Stimulated activated memory B cell treated with anti-CD40 and anti-IgM and Interleukin-4, amounts not matched to agents 10 μg/mL and 1 μg/mL and 100 μg/mL, for 72 hours (primary cell): ENCODE data around the gene FNIP2.
"Not testable (repeated sequence)": the region's sequence is repeated elsewhere in the genome, so short reads cannot be mapped to it uniquely, and the experiment has no call there.

Source experiments
- ATAC-seq: fragments of 150-1000 bp; cut with Tn5 transposase; 2 replicates; pipeline ENCODE4 v1.10.0; 2021
- H3K27ac Mint-ChIP-seq: one replicate; pipeline ENCODE4 v1.8.0; 2022; ENCODE audit warnings: mild to moderate bottlenecking, mixed read lengths
- H3K27me3 Mint-ChIP-seq: one replicate; pipeline ENCODE4 v1.8.0; 2022; ENCODE audit warnings: mixed read lengths
- H3K36me3 Mint-ChIP-seq: one replicate; pipeline ENCODE4 v1.8.0; 2022; ENCODE audit warnings: mixed read lengths
- H3K4me1 Mint-ChIP-seq: one replicate; pipeline ENCODE4 v1.8.0; 2022; ENCODE audit warnings: mixed read lengths
- H3K4me3 Mint-ChIP-seq: one replicate; pipeline ENCODE4 v1.8.0; 2022; ENCODE audit warnings: mild to moderate bottlenecking, moderate library complexity, mixed read lengths
- H3K9me3 Mint-ChIP-seq: one replicate; pipeline ENCODE4 v1.8.0; 2022; ENCODE audit warnings: mixed read lengths

FNIP2 gene

DNA sequence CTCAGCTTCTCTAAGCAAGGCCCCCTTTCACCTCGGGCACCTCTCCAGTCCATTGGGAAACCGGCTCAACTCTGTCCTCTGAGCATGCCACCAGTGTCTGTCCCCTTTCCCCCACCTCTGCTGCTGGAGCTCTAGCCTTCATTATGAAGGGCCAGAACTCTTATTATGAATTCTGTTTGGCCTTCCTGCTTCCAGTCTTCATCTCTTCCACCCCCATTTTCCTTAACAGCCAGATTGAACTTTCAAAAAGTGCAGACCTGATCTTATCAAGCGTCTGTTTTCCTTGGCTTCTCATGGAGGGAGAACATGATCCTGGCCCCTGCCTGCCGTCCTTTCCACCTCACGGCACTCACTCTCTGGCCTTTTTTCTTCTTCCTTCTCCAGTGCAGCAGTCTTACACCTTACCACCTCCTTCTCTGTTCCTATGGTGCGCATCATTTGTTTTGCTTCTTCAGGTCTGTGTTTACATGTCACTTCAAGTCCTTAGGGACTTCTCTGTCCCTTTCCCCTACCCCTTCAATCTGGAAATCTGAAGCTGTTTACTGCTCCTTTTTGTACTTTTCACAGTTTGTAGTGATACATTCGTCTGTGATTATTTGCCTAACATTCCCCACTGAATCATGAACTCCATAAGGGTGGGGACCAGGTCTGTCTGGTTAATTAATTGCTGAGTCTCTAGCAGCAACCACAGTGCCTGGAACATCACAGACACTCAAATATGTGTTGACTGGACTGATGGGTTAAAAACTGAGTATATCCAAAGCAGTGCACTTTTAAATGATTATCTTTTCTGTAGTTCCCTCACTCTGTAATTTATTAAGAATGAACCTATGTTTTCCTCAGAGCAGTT lies 55.8 kb downstream of the FNIP2 start:
- H3K36me3 Mint-ChIP-seq: no peaks in the 10 kb centered on the region
- no peak overlapping the region for H3K4me3 Mint-ChIP-seq
- no peak for ATAC-seq
- no peaks in the 10 kb centered on the region for H3K4me1 Mint-ChIP-seq
- peaks cover 70% of the 10 kb centered on the region for H3K27me3 Mint-ChIP-seq
- no peak overlapping the region for H3K27ac Mint-ChIP-seq
- no peaks in the 10 kb centered on the region for H3K9me3 Mint-ChIP-seq

DNA sequence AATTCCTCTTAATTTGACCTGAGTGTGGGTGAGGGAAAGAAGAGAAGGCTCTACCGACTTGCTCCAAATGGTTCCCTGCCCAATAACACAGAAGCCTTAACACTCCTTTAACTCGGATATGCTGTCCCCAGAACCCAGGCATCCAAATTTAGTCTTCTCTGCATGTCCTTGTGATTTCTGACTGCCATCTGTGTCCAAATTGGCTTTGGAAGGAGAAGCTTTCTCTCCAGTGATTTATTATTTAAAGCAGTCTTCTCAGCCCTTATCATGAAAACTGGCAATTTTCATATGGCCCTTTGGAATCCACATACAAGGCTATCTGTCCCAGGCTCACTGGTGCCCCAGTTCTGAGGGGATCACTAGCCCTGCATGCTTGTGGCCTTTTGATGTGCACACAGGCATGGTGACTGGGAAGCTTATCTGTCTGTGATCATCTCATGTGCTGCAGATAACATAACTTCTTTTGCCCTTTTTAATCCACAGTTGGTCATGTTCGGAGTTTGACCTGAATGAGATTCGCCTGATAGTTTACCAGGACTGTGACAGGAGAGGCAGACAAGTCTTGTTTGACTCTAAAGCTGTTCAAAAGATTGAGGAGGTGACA lies 56.7 kb downstream of the FNIP2 start:
- H3K4me3 Mint-ChIP-seq: no peak overlapping the region
- H3K27ac Mint-ChIP-seq: no peak overlapping the region
- no peaks in the 10 kb centered on the region for H3K36me3 Mint-ChIP-seq
- peaks cover 70% of the 10 kb centered on the region for H3K27me3 Mint-ChIP-seq
- no peaks in the 10 kb centered on the region for H3K4me1 Mint-ChIP-seq
- H3K9me3 Mint-ChIP-seq: no peaks in the 10 kb centered on the region
- ATAC-seq: no peak

- no peak for ATAC-seq
- no peak overlapping the region for H3K4me3 Mint-ChIP-seq
- H3K27me3 Mint-ChIP-seq: peaks cover 70% of the 10 kb centered on the region
- H3K36me3 Mint-ChIP-seq: no peaks in the 10 kb centered on the region
- H3K9me3 Mint-ChIP-seq: no peaks in the 10 kb centered on the region
- H3K4me1 Mint-ChIP-seq: no peaks in the 10 kb centered on the region
- H3K27ac Mint-ChIP-seq: no peak overlapping the region
These were observed 57.2 kb downstream of the FNIP2 start for GRCh38 chr4:158826057-158826456.

DNA sequence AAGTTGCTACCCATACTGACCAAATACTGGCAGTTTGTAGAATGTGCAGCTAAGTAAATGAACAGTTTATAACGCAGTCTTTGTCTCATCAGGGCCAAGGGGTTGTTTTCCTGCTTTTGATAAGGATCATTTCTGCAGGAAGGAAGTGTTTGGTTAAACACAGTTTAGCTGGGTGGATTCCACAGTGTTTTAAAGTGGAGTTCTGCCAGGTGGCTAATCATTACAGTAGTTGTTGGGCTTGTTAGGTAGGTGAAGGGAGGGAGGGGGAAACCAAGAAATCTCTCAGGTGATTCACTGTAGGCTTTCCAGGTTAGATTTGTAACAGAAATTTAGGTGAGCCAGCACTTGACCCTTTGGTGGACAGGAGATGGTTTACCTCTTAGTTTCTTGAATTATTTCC lies 58.1 kb downstream of the FNIP2 start:
- no peak overlapping the region for H3K4me3 Mint-ChIP-seq
- ATAC-seq: no peak
- H3K9me3 Mint-ChIP-seq: no peaks in the 10 kb centered on the region
- no peak overlapping the region for H3K27ac Mint-ChIP-seq
- H3K36me3 Mint-ChIP-seq: no peaks in the 10 kb centered on the region
- H3K27me3 Mint-ChIP-seq: peaks cover 66% of the 10 kb centered on the region
- H3K4me1 Mint-ChIP-seq: no peaks in the 10 kb centered on the region

DNA sequence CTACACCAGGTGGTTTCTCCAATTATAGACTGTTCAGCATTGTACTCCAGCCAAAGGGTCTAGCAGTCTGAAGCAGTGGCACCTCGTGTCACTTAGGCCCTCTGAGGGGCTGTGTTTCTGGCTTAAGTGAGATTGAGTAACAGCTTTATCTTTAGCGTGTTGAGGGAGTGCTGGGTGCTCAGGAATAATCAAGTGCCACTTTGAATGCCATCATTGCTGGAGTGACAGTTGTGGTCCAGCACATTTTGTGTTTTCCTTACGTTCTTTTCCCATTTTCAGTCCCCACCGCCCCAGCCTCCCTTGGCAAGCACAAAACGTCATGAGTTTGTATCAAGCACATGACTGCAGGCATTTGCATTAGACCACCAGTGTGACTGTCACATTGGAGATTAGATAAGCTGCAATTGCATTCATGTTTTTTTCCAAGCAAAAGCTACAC lies 58.7 kb downstream of the FNIP2 start:
- peaks cover 66% of the 10 kb centered on the region for H3K27me3 Mint-ChIP-seq
- H3K4me3 Mint-ChIP-seq: no peak overlapping the region
- H3K36me3 Mint-ChIP-seq: no peaks in the 10 kb centered on the region
- no peak overlapping the region for H3K27ac Mint-ChIP-seq
- ATAC-seq: no peak
- H3K4me1 Mint-ChIP-seq: no peaks in the 10 kb centered on the region
- H3K9me3 Mint-ChIP-seq: no peaks in the 10 kb centered on the region

GRCh38 chr4:158828151-158828550 lies 59.3 kb downstream of the FNIP2 start:
- H3K27ac Mint-ChIP-seq, H3K36me3 Mint-ChIP-seq, H3K4me1 Mint-ChIP-seq, H3K4me3 Mint-ChIP-seq, ATAC-seq, H3K9me3 Mint-ChIP-seq: not testable (repeated sequence)
- peaks cover 67% of the 10 kb centered on the region for H3K27me3 Mint-ChIP-seq

GRCh38 chr4:158829254-158829653 lies 60.4 kb downstream of the FNIP2 start:
- H3K4me1 Mint-ChIP-seq: no peaks in the 10 kb centered on the region
- no peak for ATAC-seq
- peaks cover 67% of the 10 kb centered on the region for H3K27me3 Mint-ChIP-seq

DNA sequence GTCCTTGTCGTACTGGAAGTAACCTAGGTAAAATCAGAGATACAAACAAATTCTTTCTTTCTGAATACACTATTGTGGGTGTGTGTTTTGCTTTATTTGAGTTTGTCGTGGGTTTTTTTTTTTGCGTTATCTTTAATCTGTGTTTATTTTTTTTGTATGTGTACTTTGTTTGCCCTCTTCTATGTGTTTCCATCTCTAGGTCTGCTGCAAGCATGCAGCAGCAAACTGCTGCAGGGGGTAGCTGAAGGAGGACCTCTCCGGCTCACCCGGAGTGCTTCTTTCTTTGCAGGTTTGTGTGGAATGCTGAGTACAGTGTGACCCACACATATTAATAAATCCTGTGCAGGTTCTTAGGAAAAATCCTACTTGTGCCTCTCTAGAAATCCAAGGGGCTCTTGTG lies 64.8 kb downstream of the FNIP2 start:
- Mint-ChIP-seq H3K27ac (no peak overlapping the region), H3K4me3 (no peak overlapping the region), H3K9me3 (no peaks in the 10 kb centered on the region), H3K27me3 (peaks cover 54% of the 10 kb centered on the region), H3K4me1 (no peaks in the 10 kb centered on the region), H3K36me3 (no peaks in the 10 kb centered on the region)
- no peak for ATAC-seq

More at GRCh38 chr4:158829254-158829653, 60.4 kb downstream of the FNIP2 start:
- H3K36me3 Mint-ChIP-seq: no peaks in the 10 kb centered on the region
- H3K9me3 Mint-ChIP-seq: no peaks in the 10 kb centered on the region
- no peak overlapping the region for H3K27ac Mint-ChIP-seq
- H3K4me3 Mint-ChIP-seq: no peak overlapping the region

- peaks cover 49% of the 10 kb centered on the region for H3K27me3 Mint-ChIP-seq
- no peak overlapping the region for H3K27ac Mint-ChIP-seq
- no peak for ATAC-seq
- H3K4me3 Mint-ChIP-seq: no peak overlapping the region
- H3K36me3 Mint-ChIP-seq: no peaks in the 10 kb centered on the region
- no peaks in the 10 kb centered on the region for H3K4me1 Mint-ChIP-seq
- no peaks in the 10 kb centered on the region for H3K9me3 Mint-ChIP-seq
These were observed 66.6 kb downstream of the FNIP2 start for GRCh38 chr4:158835226-158836001.

DNA sequence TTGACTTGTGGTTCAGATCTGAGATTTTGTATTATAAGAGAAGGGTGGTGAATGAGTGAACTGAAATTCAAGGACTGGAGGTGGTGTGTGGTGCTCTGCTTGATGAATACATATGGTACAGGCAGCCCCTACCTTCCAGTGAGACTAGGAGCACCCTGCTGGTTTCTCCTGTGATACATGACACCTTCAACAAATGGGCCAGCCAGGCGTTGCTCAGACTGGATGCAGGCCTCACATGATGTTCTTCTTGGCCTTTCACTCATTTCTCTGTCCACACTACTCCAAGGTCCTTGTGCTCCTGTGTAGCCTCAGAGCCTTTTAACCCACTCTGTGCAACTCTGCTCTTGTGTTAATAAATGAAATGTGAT lies 67.2 kb downstream of the FNIP2 start:
- ATAC-seq: no peak
- Mint-ChIP-seq H3K9me3 (no peaks in the 10 kb centered on the region), H3K27me3 (peaks cover 48% of the 10 kb centered on the region), H3K36me3 (no peaks in the 10 kb centered on the region), H3K4me3 (no peak overlapping the region), H3K27ac (no peak overlapping the region), H3K4me1 (no peaks in the 10 kb centered on the region)

- ATAC-seq: no peak
- H3K4me3 Mint-ChIP-seq: no peak overlapping the region
- no peaks in the 10 kb centered on the region for H3K36me3 Mint-ChIP-seq
- no peaks in the 10 kb centered on the region for H3K9me3 Mint-ChIP-seq
- H3K27me3 Mint-ChIP-seq: peaks cover 54% of the 10 kb centered on the region
- no peak overlapping the region for H3K27ac Mint-ChIP-seq
- H3K4me1 Mint-ChIP-seq: no peaks in the 10 kb centered on the region
These were observed 68.1 kb downstream of the FNIP2 start for GRCh38 chr4:158836828-158837449.

GRCh38 chr4:158837527-158838141 lies 68.8 kb downstream of the FNIP2 start:
- no peak for ATAC-seq
- Mint-ChIP-seq H3K27ac (no peak overlapping the region), H3K4me1 (no peaks in the 10 kb centered on the region), H3K9me3 (no peaks in the 10 kb centered on the region), H3K27me3 (peaks cover 56% of the 10 kb centered on the region), H3K36me3 (no peaks in the 10 kb centered on the region), H3K4me3 (no peak overlapping the region)

GRCh38 chr4:158840131-158840530 lies 71.3 kb downstream of the FNIP2 start:
- H3K9me3 Mint-ChIP-seq: no peaks in the 10 kb centered on the region
- no peaks in the 10 kb centered on the region for H3K4me1 Mint-ChIP-seq
- H3K27ac Mint-ChIP-seq: no peak overlapping the region
- no peak overlapping the region for H3K4me3 Mint-ChIP-seq
- no peaks in the 10 kb centered on the region for H3K36me3 Mint-ChIP-seq
- peaks cover 38% of the 10 kb centered on the region for H3K27me3 Mint-ChIP-seq
- no peak for ATAC-seq

DNA sequence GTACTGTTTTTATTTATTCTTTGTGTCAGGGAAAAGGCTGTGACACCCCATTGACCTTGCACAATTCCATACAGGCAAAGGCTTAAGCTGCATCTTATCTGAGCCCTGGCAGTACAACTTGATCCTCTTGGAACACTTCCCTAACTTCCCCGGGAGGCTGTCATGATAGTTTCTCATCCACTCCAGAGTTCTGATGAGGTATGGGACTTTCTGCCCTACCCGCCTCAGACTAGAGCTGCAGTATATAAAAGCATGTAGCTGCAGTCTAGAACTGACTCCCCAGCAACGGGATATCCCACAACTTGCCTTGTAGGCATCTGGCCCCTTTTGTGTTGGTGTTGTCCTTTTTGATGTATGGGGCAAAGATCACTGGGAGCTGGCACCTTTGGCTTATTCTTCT lies 72.7 kb downstream of the FNIP2 start:
- no peaks in the 10 kb centered on the region for H3K4me1 Mint-ChIP-seq
- no peaks in the 10 kb centered on the region for H3K9me3 Mint-ChIP-seq
- H3K36me3 Mint-ChIP-seq: no peaks in the 10 kb centered on the region
- no peak overlapping the region for H3K27ac Mint-ChIP-seq
- H3K4me3 Mint-ChIP-seq: no peak overlapping the region
- peaks cover 39% of the 10 kb centered on the region for H3K27me3 Mint-ChIP-seq
- ATAC-seq: no peak
